Measurements from ENCODE around the gene SUCO. TPM values are rescaled to one million over a fixed set of nuclear protein-coding genes. Genes with fewer than 3 reads are reported as not detected.
"Not testable (repeated sequence)": the region's sequence is repeated elsewhere in the genome, so short reads cannot be mapped to it uniquely, and the experiment has no call there.

SUCO gene
- total RNA-seq, 2 experiments from 2014 or later = 22.8 TPM

- CTCF ChIA-PET = interaction anchor here (7.9 kb wide), 1 partner anchor 114 kb away, joined by 43 read pairs; no protein-coding TSS in a partner anchor
- H3K27ac Mint-ChIP-seq = no peak overlapping the region
- no peaks in the 10 kb centered on the region for H3K27me3 Mint-ChIP-seq
- intact Hi-C loops (cut with micrococcal nuclease) = no loop called here
- H3K4me3 Mint-ChIP-seq = no peak overlapping the region
- DNase-seq = no peak
- TF ChIP-seq, protein P1, sequence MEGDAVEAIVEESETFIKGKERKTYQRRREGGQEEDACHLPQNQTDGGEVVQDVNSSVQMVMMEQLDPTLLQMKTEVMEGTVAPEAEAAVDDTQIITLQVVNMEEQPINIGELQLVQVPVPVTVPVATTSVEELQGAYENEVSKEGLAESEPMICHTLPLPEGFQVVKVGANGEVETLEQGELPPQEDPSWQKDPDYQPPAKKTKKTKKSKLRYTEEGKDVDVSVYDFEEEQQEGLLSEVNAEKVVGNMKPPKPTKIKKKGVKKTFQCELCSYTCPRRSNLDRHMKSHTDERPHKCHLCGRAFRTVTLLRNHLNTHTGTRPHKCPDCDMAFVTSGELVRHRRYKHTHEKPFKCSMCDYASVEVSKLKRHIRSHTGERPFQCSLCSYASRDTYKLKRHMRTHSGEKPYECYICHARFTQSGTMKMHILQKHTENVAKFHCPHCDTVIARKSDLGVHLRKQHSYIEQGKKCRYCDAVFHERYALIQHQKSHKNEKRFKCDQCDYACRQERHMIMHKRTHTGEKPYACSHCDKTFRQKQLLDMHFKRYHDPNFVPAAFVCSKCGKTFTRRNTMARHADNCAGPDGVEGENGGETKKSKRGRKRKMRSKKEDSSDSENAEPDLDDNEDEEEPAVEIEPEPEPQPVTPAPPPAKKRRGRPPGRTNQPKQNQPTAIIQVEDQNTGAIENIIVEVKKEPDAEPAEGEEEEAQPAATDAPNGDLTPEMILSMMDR (IDR thresholded peaks at IDR 0.05) = no peak
- ATAC-seq = no peak
- H3K4me1 Mint-ChIP-seq (ENCODE audit: low read depth) = no peaks in the 10 kb centered on the region
- POLR2A ChIA-PET = no interaction called here
- peaks cover 13% of the 10 kb centered on the region for H3K9me3 Mint-ChIP-seq
- peaks cover 24% of the 10 kb centered on the region for H3K36me3 Mint-ChIP-seq (ENCODE audit: low read depth)
Observed at GRCh38 chr1:172613294-172613693, 80.3 kb downstream of the SUCO start.

DNA sequence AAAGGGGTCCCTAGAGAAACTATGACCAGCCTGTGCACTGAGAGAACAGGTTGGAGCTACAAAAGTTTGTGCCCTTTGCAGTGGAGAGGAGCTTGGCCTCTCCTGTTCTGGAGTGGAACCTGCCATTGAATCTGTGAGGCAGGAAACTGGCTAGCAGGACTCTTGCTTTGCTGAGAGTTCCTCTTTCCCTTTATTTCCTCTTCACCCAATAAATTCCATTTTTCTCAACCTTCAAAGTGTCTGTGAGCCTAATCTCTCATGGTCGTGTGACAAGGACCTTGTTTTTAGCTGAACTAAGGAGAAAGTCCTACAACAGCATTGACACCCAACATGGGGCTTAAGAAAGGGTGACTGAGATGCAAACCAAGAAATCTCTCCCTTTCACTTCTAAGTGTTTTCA lies 83.2 kb downstream of the SUCO start:
- peaks cover 20% of the 10 kb centered on the region for H3K36me3 Mint-ChIP-seq (ENCODE audit: low read depth)
- TF ChIP-seq, protein P1 (IDR thresholded peaks at IDR 0.05) = no peak
- no peak overlapping the region for H3K4me3 Mint-ChIP-seq
- no peak for ATAC-seq
- CTCF ChIA-PET = interaction anchor here (1.0 to 7.9 kb wide), 3 partner anchors 93 to 111 kb away, joined by 3 to 43 read pairs (median 18); no protein-coding TSS in a partner anchor
- intact Hi-C loops (cut with micrococcal nuclease) = no loop called here
- DNase-seq = no peak
- no peaks in the 10 kb centered on the region for H3K27me3 Mint-ChIP-seq
- peaks cover 30% of the 10 kb centered on the region for H3K9me3 Mint-ChIP-seq
- POLR2A ChIA-PET = no interaction called here
- H3K4me1 Mint-ChIP-seq (ENCODE audit: low read depth) = no peaks in the 10 kb centered on the region
- no peak overlapping the region for H3K27ac Mint-ChIP-seq

- intact Hi-C loops (cut with micrococcal nuclease) = no loop called here
- TF ChIP-seq, protein P1 (IDR thresholded peaks at IDR 0.05) = no peak
- Mint-ChIP-seq H3K27ac (no peak overlapping the region), H3K9me3 (peaks cover 30% of the 10 kb centered on the region), H3K4me3 (no peak overlapping the region), H3K36me3 (ENCODE audit: low read depth) (peaks cover 15% of the 10 kb centered on the region), H3K4me1 (ENCODE audit: low read depth) (no peaks in the 10 kb centered on the region), H3K27me3 (no peaks in the 10 kb centered on the region)
- ATAC-seq (no peak), DNase-seq (no peak)
- ChIA-PET POLR2A (no interaction called here), CTCF (interaction anchor here (1.0 to 7.9 kb wide), 2 partner anchors 104 to 111 kb away, joined by 3 to 43 read pairs; no protein-coding TSS in a partner anchor)
Observed at GRCh38 chr1:172616636-172617035, 83.7 kb downstream of the SUCO start.

- POLR2A ChIA-PET; ATAC-seq; H3K27me3 Mint-ChIP-seq; DNase-seq; intact Hi-C loops (cut with micrococcal nuclease); H3K4me3 Mint-ChIP-seq; H3K27ac Mint-ChIP-seq; H3K4me1 Mint-ChIP-seq (ENCODE audit: low read depth): not testable (repeated sequence)
- Mint-ChIP-seq H3K9me3 (peaks cover 24% of the 10 kb centered on the region), H3K36me3 (ENCODE audit: low read depth) (peaks cover 15% of the 10 kb centered on the region)
- CTCF ChIA-PET = interaction anchor here (1.6 to 7.9 kb wide), 2 partner anchors 8 to 107 kb away, joined by 4 to 43 read pairs; no protein-coding TSS in a partner anchor
Observed at GRCh38 chr1:172620603-172621002, 87.7 kb downstream of the SUCO start.

- no peak overlapping the region for H3K27ac Mint-ChIP-seq
- DNase-seq (no peak), ATAC-seq (no peak)
- intact Hi-C loops (cut with micrococcal nuclease) = no loop called here
- ChIA-PET POLR2A (no interaction called here), CTCF (interaction anchor here (0.6 to 2.6 kb wide), 3 partner anchors 13 to 94 kb away, joined by 3 to 7 read pairs (median 6); partner anchors contain the start of gene FASLG)
- peaks cover 5% of the 10 kb centered on the region for H3K27me3 Mint-ChIP-seq
- TF ChIP-seq, protein P1 (IDR thresholded peaks at IDR 0.05) = no peak
- peaks cover 3% of the 10 kb centered on the region for H3K4me1 Mint-ChIP-seq (ENCODE audit: low read depth)
- H3K9me3 Mint-ChIP-seq = peaks cover 17% of the 10 kb centered on the region
- peaks cover 14% of the 10 kb centered on the region for H3K36me3 Mint-ChIP-seq (ENCODE audit: low read depth)
- H3K4me3 Mint-ChIP-seq = no peak overlapping the region
Observed at GRCh38 chr1:172622541-172622940, 89.6 kb downstream of the SUCO start.
